Choroid plexus epithelial cell (primary cell): ENCODE data around the gene DTD1.

ENCODE experiments used
- DNase-seq: peaks from one replicate; pipeline ENCODE4 v3.0.0-alpha.2; 2010; ENCODE audit warnings: low read depth
- H3K4me3 ChIP-seq: 2 replicates; pipeline ENCODE4 v1.5.1; 2011; ENCODE audit warnings: low read depth, mild to moderate bottlenecking, control low read depth, low read length, moderate library complexity
- CTCF ChIP-seq: conservative IDR thresholded peaks from 2 replicates; pipeline ENCODE4 v1.5.1; 2011; ENCODE audit warnings: low read depth, mild to moderate bottlenecking, control low read depth, inconsistent platforms, low read length, moderate library complexity

DTD1 gene

DNA sequence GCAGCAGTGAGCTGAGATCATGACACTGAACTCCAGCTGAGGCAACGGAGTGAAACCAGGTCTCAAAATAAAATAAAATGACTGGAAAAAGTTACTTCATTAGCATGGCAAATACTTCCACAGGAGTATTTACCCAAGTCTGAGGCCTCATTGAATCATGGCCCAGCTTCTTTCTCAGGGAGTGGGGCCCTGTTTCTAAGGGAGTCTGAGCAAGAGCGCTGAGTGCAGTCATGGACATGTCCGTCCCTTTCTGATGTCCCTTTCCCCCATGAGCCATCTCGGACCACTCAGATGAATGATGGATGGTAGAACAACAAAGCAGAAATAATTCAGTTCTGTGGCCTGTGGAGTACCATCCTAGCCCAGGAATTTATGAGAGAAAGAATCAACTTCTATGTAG lies 7.8 kb upstream of the DTD1 start:
- TF ChIP-seq CTCF = no peak
- no peak for DNase-seq
- H3K4me3 ChIP-seq = no peak overlapping the region

- TF ChIP-seq CTCF = no peak
- H3K4me3 ChIP-seq = no peak overlapping the region
- DNase-seq = peak; percentile 70
Observed at GRCh38 chr20:18585134-18585533, 2.7 kb upstream of the DTD1 start.

- H3K4me3 ChIP-seq = peak overlapping the region; percentile 79
- no peak for TF ChIP-seq CTCF
- no peak for DNase-seq
Observed at GRCh38 chr20:18588574-18588933, 700 bp downstream of the DTD1 start.

DNA sequence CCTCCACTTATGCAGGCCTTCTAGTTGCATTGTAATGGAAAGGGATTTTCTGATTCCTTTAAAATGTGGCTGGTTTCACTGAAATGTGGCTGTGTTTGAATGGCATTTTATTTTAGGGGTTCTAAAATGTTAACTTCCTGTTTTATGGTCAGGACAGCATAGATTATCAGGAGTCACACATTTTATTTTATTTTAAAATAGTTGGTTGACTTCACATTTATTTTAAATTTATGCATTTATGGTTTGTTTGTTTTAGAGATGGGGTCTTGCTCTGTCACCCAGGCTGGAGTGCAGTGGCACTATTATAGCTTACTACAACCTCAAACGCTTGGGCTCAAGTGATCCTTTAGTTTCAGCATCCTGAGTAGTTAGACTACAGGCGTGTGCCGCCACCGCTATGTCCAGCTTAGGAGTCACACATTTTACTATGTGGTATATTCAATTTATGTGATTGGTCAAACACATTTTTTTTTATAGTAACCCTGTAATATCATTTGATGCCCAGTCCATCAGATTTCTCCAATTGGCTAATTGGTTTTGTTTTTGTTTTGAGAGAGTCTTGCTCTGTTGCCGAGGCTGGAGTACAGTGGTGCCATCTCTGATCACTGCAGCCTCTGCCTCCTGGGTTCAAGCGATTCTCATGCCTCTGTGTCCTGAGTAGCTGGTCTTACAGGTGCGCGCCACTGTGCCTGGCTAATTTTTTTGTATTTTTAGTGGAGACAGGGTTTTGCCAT lies 2.3 kb downstream of the DTD1 start:
- TF ChIP-seq CTCF = no peak
- peak; percentile 8 for DNase-seq

GRCh38 chr20:18596270-18596669 lies 8.4 kb downstream of the DTD1 start:
- TF ChIP-seq CTCF = no peak
- DNase-seq = no peak
- H3K4me3 ChIP-seq = no peak overlapping the region

More for the DNA sequence above, 2.3 kb downstream of the DTD1 start:
- H3K4me3 ChIP-seq = no peak overlapping the region

GRCh38 chr20:18609741-18610140 lies 21.9 kb downstream of the DTD1 start:
- H3K4me3 ChIP-seq = no peak overlapping the region
- TF ChIP-seq CTCF = no peak
- DNase-seq = no peak

GRCh38 chr20:18611492-18611891 lies 23.6 kb downstream of the DTD1 start:
- H3K4me3 ChIP-seq = no peak overlapping the region
- TF ChIP-seq CTCF = no peak
- no peak for DNase-seq
